Mammary epithelial cell (primary cell): Measurements from ENCODE around the gene PLA2G6.

ENCODE experiments used
- CTCF ChIP-seq, 2 donors: IDR thresholded peaks in 1 of 2; conservative IDR thresholded peaks in 1 of 2; 2 replicates each; pipeline ENCODE4 v1.5.1; 2011 to 2012; ENCODE audit warnings: inconsistent platforms in 2 of 2, low read length in 2 of 2, mild to moderate bottlenecking in 2 of 2, control low read depth in 1 of 2, low read depth in 1 of 2; ENCODE audit not compliant: insufficient read depth in 1 of 2; ENCODE audit errors: extremely low read depth in 1 of 2
- EZH2 ChIP-seq: IDR thresholded peaks from 2 replicates; pipeline ENCODE4 v1.6.1; 2012; ENCODE audit warnings: low read length, inconsistent platforms, borderline replicate concordance

- TF ChIP-seq CTCF (conservative IDR thresholded peaks at IDR 0.05 in 1 of 2, IDR thresholded peaks at IDR 0.05 in 1 of 2; ENCODE audit: extremely low read depth in 1 of 2, insufficient read depth in 1 of 2, low read depth in 1 of 2, low read length in 2 of 2) (no peak), EZH2 (no peak)
These were observed 39.8 kb upstream of the PLA2G6 start for GRCh38 chr22:38221407-38221806.
